Calu3 (cell line): Measurements from ENCODE around the gene PPP1R14D. TPM values are rescaled to one million over a fixed set of nuclear protein-coding genes. Genes with fewer than 3 reads are reported as not detected.

ENCODE experiments used
- BruUV-seq: library from RNA; stranded (reverse); fragments of 400-500 nt; replicated peaks from 2 replicates; lab custom pipeline; 2021; lab: Mats Ljungman, UMichigan
- CTCF ChIA-PET: fragments of 300-600 bp; sonication (Branson Sonifier 250); formaldehyde crosslinking; loops from one replicate; lab custom pipeline; 2022; ENCODE audit warnings: antibody characterized with exemption; lab: Charles Lee
- DNase-seq: peaks from one replicate; pipeline ENCODE4 v3.0.0; 2022
- H3K27ac Mint-ChIP-seq: one replicate; pipeline ENCODE4 v1.8.0; 2022; ENCODE audit warnings: mixed read lengths; ENCODE audit not compliant: unreplicated experiment
- H3K27me3 Mint-ChIP-seq: one replicate; pipeline ENCODE4 v1.8.0; 2022; ENCODE audit warnings: mixed read lengths; ENCODE audit not compliant: unreplicated experiment
- H3K36me3 Mint-ChIP-seq: one replicate; pipeline ENCODE4 v1.8.0; 2022; ENCODE audit warnings: mild to moderate bottlenecking, moderate library complexity, mixed read lengths; ENCODE audit not compliant: insufficient read depth, unreplicated experiment
- H3K4me1 Mint-ChIP-seq: one replicate; pipeline ENCODE4 v1.8.0; 2022; ENCODE audit warnings: mild to moderate bottlenecking, low read depth, mixed read lengths; ENCODE audit not compliant: unreplicated experiment
- H3K4me3 Mint-ChIP-seq: one replicate; pipeline ENCODE4 v1.8.0; 2022; ENCODE audit warnings: mild to moderate bottlenecking, low read depth, moderate library complexity, mixed read lengths; ENCODE audit not compliant: unreplicated experiment
- H3K9me3 Mint-ChIP-seq: one replicate; pipeline ENCODE4 v1.8.0; 2022; ENCODE audit warnings: low read depth, mixed read lengths; ENCODE audit not compliant: unreplicated experiment
- intact Hi-C: fragments of 100-400 bp; cut with micrococcal nuclease; formaldehyde crosslinking; loops from one replicate; pipeline ENCODE4 v1.10.0; 2022; ENCODE audit not compliant: unreplicated experiment
- total RNA-seq: library from RNA; stranded (reverse); gene quantifications from 2 replicates; pipeline ENCODE4 v1.2.3, GENCODE V29; 2022
- TF ChIP-seq, protein P1 (sequence below): fragments of 200-600 bp; IDR thresholded peaks from one replicate; pipeline ENCODE4 v1.8.0; 2022; ENCODE audit warnings: antibody characterized with exemption; ENCODE audit not compliant: unreplicated experiment

Gene PPP1R14D
- total RNA-seq, 1 experiment from 2014 or later = 1.7 TPM

DNA sequence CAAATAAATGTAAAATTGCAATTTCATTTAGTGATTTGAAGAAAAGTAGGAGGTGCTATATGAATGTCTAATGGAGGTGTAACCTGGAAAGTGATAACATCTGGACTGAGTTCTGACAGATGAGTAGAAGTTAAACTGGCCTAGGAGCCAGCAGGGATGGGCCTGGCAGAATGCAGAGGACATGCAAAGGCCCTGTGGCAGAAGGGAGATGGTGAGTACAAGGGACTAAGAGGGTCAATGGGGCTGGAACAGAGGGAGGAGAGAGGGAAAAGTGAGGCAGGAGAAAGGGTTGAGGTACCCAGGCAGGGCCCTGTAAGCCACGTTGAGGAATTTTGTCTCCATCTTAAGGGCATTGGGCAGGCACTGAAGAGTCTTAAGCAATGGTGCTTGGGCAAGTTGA, 3.4 kb upstream of the PPP1R14D start:
- CTCF ChIA-PET = no interaction called here
- peaks cover 8% of the 10 kb centered on the region for H3K4me1 Mint-ChIP-seq
- DNase-seq = no peak
- H3K27ac Mint-ChIP-seq = no peak overlapping the region
- no peaks in the 10 kb centered on the region for H3K27me3 Mint-ChIP-seq
- H3K4me3 Mint-ChIP-seq = no peak overlapping the region
- H3K36me3 Mint-ChIP-seq = no peaks in the 10 kb centered on the region
- intact Hi-C loops = no loop called here
- H3K9me3 Mint-ChIP-seq = no peaks in the 10 kb centered on the region
- TF ChIP-seq, protein P1, sequence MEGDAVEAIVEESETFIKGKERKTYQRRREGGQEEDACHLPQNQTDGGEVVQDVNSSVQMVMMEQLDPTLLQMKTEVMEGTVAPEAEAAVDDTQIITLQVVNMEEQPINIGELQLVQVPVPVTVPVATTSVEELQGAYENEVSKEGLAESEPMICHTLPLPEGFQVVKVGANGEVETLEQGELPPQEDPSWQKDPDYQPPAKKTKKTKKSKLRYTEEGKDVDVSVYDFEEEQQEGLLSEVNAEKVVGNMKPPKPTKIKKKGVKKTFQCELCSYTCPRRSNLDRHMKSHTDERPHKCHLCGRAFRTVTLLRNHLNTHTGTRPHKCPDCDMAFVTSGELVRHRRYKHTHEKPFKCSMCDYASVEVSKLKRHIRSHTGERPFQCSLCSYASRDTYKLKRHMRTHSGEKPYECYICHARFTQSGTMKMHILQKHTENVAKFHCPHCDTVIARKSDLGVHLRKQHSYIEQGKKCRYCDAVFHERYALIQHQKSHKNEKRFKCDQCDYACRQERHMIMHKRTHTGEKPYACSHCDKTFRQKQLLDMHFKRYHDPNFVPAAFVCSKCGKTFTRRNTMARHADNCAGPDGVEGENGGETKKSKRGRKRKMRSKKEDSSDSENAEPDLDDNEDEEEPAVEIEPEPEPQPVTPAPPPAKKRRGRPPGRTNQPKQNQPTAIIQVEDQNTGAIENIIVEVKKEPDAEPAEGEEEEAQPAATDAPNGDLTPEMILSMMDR = no peak
- BruUV-seq = no TSS peak

DNA sequence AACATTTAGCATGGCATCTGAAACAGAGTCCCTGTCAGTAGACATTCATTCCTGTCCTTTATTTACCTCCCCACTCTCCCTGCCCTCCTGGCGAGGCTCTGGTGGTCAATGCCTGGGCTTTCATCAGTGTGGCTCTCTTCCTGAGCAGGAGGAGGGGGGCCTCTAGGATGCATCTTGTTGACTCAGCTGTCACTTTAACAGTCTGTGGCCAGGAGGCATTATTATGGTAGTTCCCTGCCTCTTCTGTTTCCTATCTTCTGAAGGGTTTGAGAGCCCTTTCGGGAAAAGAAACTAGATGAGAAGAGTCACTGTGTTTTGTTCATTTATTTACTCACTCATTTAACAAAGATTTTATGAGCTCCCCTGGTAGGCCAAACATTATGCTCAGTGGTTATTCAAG, 2.4 kb upstream of the PPP1R14D start:
- Mint-ChIP-seq H3K27me3 (no peaks in the 10 kb centered on the region), H3K27ac (no peak overlapping the region), H3K4me3 (no peak overlapping the region), H3K9me3 (no peaks in the 10 kb centered on the region), H3K36me3 (no peaks in the 10 kb centered on the region), H3K4me1 (peaks cover 8% of the 10 kb centered on the region)
- intact Hi-C loops = no loop called here
- CTCF ChIA-PET = no interaction called here
- no peak for DNase-seq
- no TSS peak for BruUV-seq
- TF ChIP-seq, protein P1 = no peak

DNA sequence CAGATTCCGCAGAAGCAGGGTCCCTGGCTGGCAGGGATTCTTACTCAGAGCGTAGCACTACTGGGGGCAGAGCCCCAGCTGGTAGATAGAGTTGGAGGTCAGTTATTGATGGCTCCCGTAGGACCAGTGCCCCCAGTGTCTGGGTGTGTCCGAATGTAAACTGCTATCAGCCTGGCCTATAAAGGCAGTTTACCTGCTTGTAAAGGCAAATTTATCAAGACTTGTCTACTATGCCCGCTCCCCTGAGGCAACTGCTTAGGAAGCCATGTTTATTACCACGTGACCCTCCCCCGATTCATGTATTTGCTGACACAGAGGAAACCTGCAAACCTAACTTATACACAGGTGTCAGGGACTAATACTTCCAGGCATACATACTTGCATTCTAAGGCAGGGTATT, 607 bp upstream of the PPP1R14D start:
- Mint-ChIP-seq H3K27me3 (no peaks in the 10 kb centered on the region), H3K9me3 (no peaks in the 10 kb centered on the region), H3K4me3 (no peak overlapping the region), H3K4me1 (peaks cover 8% of the 10 kb centered on the region), H3K27ac (no peak overlapping the region), H3K36me3 (no peaks in the 10 kb centered on the region)
- intact Hi-C loops = no loop called here
- CTCF ChIA-PET = no interaction called here
- no TSS peak for BruUV-seq
- DNase-seq = no peak
- TF ChIP-seq, protein P1 = no peak

DNA sequence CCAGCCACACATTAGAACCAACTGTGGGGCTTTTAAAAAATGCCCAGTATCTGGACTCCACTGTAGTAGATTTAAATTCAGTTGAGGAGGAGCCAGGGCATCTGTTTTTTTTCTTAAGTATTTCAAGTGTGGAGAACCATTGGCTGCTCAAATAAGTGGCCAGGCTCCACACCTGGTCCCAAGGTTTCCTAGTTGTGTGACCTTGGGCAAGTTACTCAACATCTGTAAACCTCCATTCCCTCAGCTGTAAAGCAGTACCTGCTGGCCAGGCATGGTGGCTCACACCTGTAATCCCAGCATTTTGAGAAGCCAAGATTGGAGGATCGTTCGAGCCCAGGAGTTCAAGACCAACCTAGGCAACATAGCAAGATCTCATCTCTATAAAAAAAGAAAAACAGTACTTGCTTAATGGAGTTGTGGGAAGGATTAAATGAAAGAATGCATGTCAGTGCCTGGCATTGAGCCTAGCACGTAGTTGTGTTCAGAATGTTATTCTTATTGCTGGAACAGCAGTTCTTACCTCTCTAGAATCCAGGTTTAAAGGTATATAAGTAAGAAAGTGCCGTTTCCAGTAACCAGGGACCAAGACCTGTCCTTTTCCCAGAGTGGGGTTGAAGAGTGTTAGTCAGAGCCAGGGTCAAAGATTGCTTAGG, 2.0 kb downstream of the PPP1R14D start:
- no peaks in the 10 kb centered on the region for H3K36me3 Mint-ChIP-seq
- intact Hi-C loops = no loop called here
- H3K4me1 Mint-ChIP-seq = peaks cover 8% of the 10 kb centered on the region
- no peak overlapping the region for H3K4me3 Mint-ChIP-seq
- no peaks in the 10 kb centered on the region for H3K27me3 Mint-ChIP-seq
- H3K9me3 Mint-ChIP-seq = no peaks in the 10 kb centered on the region
- no peak overlapping the region for H3K27ac Mint-ChIP-seq
- BruUV-seq = no TSS peak
- CTCF ChIA-PET = no interaction called here
- no peak for DNase-seq
- TF ChIP-seq, protein P1 = no peak
